PC-3 (cell line): ENCODE results near the gene FTL.

Experiments
- EZH2phosphoT487 ChIP-seq: fragments of 300-600 bp; sonication (generic); IDR thresholded peaks from 2 replicates; pipeline ENCODE4 v1.6.1; 2018; ENCODE audit warnings: mild to moderate bottlenecking, antibody characterized with exemption, low read length, borderline replicate concordance
- TF ChIP-seq, protein P1 (sequence below): fragments of 300-600 bp; sonication (generic); conservative IDR thresholded peaks from 2 replicates; pipeline ENCODE4 v1.5.1; 2017; ENCODE audit warnings: antibody characterized with exemption, low read depth, mild to moderate bottlenecking, low read length

DNA sequence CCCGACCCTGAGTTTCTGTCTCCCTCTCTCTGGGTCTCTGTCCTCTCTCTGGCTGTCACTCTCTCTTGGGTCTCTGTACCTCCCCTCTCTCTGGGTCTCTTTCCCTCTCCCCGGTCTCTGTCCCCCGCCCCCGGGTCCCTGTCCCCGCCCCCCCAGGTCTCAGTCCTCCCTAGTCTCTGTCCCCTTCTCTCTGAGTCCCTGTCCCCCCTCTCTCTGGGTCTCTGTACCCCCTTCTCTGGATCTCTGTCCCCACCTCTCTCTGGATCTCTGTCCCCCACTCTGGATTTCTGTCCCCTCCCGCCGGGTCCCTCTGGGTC lies 2.3 kb upstream of the FTL start:
- TF ChIP-seq EZH2phosphoT487, result no peak
- TF ChIP-seq, protein P1, sequence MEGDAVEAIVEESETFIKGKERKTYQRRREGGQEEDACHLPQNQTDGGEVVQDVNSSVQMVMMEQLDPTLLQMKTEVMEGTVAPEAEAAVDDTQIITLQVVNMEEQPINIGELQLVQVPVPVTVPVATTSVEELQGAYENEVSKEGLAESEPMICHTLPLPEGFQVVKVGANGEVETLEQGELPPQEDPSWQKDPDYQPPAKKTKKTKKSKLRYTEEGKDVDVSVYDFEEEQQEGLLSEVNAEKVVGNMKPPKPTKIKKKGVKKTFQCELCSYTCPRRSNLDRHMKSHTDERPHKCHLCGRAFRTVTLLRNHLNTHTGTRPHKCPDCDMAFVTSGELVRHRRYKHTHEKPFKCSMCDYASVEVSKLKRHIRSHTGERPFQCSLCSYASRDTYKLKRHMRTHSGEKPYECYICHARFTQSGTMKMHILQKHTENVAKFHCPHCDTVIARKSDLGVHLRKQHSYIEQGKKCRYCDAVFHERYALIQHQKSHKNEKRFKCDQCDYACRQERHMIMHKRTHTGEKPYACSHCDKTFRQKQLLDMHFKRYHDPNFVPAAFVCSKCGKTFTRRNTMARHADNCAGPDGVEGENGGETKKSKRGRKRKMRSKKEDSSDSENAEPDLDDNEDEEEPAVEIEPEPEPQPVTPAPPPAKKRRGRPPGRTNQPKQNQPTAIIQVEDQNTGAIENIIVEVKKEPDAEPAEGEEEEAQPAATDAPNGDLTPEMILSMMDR, result no peak
